Measurements from ENCODE around the gene RAET1L. TPM values are rescaled to one million over a fixed set of nuclear protein-coding genes. Genes with fewer than 3 reads are reported as not detected.

The RAET1L gene
- total RNA-seq, 1 experiment from 2014 or later: not detected

- Histone ChIP-seq H3K27me3 (0 out of 2 replicates have a peak, but pooled peaks cover 6% of the 10 kb centered on the region), H3K9me3 (no peaks in the 10 kb centered on the region), H3K36me3 (no peaks in the 10 kb centered on the region), H3K4me3 (no peak overlapping the region)
- DNase-seq: no peak
These were observed 29.8 kb upstream of the RAET1L start for GRCh38 chr6:150055131-150055530.

DNA sequence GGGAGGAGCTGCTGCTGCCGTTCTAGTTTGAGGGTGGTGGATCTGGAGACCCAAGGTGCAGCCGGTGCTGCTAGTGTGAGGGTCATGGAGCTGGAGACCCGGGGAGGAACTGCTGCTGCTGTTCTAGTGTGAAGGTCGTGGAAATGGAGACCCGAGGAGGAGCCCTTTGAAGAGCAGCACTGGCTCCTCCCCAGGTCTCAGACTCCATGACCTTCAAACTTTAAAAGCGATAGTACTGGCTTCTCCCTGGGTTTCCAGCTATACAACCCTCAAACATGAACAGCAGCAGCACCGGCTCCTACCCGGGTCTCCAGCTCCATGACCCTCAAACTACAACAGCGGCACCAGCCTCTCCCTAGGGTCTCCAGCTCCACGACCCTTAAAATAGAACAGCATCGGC lies 28.1 kb upstream of the RAET1L start:
- DNase-seq: no peak
- H3K4me3 ChIP-seq: no peak overlapping the region
- 0 out of 2 replicates have a peak, but pooled peaks cover 6% of the 10 kb centered on the region for H3K27me3 ChIP-seq
- H3K9me3 ChIP-seq: no peaks in the 10 kb centered on the region
- no peaks in the 10 kb centered on the region for H3K36me3 ChIP-seq

DNA sequence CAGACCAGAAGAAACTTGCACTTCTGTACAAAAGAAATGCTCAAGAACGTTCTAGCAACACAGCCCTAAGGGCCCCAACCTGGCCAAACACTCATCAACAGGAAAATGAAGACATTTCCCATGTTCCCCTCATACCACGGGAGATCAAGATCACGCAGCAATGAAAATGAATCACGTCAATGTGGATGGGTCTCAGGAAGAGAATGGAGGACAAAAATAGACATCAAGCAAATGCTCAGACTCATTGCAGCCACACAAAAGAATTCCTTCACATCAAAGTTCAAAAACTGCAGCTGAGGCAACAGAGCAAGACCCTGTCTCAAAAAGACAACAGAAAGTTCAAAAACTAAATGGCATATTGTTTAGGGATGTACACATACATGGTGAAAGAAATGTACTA lies 25.5 kb upstream of the RAET1L start:
- H3K27me3 ChIP-seq: 0 out of 2 replicates have a peak, but pooled peaks cover 6% of the 10 kb centered on the region
- no peak overlapping the region for H3K4me3 ChIP-seq
- no peak for DNase-seq
- no peaks in the 10 kb centered on the region for H3K36me3 ChIP-seq
- no peaks in the 10 kb centered on the region for H3K9me3 ChIP-seq

DNA sequence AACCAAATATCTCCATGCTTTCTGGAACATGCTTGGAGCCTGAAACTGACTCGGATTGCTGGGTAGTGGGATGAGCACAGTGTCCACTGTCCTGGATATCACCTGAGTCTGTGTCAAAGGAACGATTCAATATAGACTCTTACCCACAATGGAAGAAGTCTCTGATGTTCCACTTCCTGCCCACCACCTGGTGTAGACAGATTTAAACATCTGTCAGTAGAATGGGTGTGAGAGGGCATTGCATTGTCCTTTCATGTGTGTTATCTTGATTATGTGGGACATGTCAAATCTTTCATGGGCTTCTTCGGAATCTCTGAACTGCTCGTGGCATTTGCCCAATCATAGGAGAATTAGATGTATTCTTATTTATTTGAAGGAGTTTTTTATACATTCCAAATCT lies 22.8 kb upstream of the RAET1L start:
- H3K27me3 ChIP-seq: 0 out of 2 replicates have a peak, but pooled peaks cover 5% of the 10 kb centered on the region
- no peak overlapping the region for H3K4me3 ChIP-seq
- no peaks in the 10 kb centered on the region for H3K9me3 ChIP-seq
- no peak for DNase-seq
- no peaks in the 10 kb centered on the region for H3K36me3 ChIP-seq

DNA sequence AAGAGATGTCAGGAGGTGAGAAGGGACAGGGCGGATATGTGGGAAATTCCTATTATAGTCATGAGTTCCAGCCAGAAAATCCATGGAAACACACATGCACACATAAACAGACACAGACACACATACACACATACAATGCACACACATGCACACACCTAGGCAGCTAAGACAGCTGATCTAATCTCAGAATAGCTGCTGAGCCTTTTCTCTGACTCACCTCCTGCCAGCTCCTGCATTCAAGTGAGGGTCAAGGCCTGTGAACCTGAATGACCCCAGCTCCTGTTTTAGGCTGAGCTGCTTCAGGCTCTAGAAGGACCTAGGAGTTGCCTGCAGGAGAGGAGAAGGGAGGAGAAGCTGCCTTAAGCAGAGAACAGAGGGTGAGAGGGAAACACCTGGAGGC lies 21.6 kb upstream of the RAET1L start:
- Histone ChIP-seq H3K36me3 (no peaks in the 10 kb centered on the region), H3K27me3 (no peaks in the 10 kb centered on the region), H3K4me3 (no peak overlapping the region), H3K9me3 (no peaks in the 10 kb centered on the region)
- DNase-seq: no peak

GRCh38 chr6:150044621-150045145 lies 19.4 kb upstream of the RAET1L start:
- H3K27me3 ChIP-seq: peaks cover under 1% of the 10 kb centered on the region; the same call in 1 of the 2 replicates
- DNase-seq: no peak
- H3K4me3 ChIP-seq: no peak overlapping the region
- no peaks in the 10 kb centered on the region for H3K9me3 ChIP-seq
- H3K36me3 ChIP-seq: no peaks in the 10 kb centered on the region

GRCh38 chr6:150043501-150044412 lies 18.4 kb upstream of the RAET1L start:
- no peaks in the 10 kb centered on the region for H3K36me3 ChIP-seq
- DNase-seq: no peak
- H3K9me3 ChIP-seq: no peaks in the 10 kb centered on the region
- peaks cover 8% of the 10 kb centered on the region for H3K27me3 ChIP-seq
- no peak overlapping the region for H3K4me3 ChIP-seq

GRCh38 chr6:150043096-150043495 lies 17.8 kb upstream of the RAET1L start:
- Histone ChIP-seq H3K4me3 (no peak overlapping the region), H3K36me3 (no peaks in the 10 kb centered on the region), H3K9me3 (no peaks in the 10 kb centered on the region), H3K27me3 (peaks cover 15% of the 10 kb centered on the region)
- no peak for DNase-seq

DNA sequence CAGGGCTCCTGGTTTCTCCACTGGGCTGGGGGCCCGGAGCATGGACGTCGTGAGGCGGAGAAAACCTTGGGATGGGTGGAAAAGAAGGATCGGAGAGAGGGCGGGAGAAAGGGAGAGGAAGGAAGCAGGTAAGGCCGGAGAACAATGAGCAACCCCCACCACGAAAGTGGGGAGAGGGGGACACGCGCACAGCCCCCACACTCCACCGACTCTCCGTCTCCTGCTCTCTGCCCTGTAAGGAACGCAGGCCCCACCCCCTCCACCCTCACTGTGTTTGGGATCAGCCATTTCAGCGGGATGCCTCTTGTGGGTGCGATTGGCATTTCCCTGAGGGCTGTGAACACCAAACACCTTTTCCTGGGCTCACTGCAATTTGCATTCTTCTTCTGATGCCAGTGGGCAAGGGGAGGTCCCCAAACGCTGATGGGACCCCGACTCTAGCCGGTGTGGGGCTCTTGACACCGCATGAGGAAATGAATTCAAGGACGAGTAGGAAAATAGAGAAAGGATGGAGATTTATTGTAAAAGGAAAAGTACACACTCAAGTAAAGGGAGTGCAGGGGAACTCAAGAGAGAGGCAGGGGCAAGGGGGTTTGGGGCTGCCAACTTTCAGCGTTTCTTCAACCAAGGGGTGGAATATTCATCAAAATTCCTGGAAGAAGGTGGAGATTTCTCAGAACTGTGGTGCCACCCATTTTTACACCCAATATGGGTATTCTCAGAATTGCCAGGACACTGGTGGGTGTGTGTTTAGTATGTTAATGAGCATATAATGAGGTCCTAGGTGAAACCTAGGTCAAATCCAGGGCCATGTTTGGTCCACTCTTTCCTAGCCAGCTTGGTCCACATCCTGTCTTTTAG lies 13.1 kb upstream of the RAET1L start:
- Histone ChIP-seq H3K36me3 (no peaks in the 10 kb centered on the region), H3K27me3 (peaks cover 32% of the 10 kb centered on the region), H3K4me3 (no peak overlapping the region), H3K9me3 (no peaks in the 10 kb centered on the region)
- no peak for DNase-seq

GRCh38 chr6:150037526-150038201 lies 12.3 kb upstream of the RAET1L start:
- Histone ChIP-seq H3K36me3 (no peaks in the 10 kb centered on the region), H3K9me3 (no peaks in the 10 kb centered on the region), H3K4me3 (no peak overlapping the region; the same call in 1 of the 2 replicates), H3K27me3 (peaks cover 32% of the 10 kb centered on the region)
- no peak for DNase-seq

DNA sequence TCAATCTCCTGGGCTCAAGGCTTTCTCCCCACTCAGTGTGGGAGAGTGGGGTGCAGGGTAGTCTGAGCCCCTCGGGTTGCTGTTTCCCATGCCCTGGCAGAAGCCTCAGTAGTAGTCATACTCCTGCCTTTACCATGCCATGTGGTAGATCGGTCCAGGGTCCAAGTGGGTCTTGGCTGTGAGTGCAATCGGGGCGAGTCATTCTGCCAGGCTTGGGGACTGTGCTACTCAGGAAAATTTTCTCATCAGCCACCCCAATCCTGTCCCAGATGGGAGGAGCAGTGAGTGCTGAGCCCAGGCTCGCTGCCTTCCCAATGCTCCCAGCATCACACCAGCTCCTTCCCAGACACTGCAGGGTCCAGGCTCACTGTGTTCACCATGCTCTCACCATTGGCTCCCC lies 10.7 kb upstream of the RAET1L start:
- DNase-seq: no peak
- H3K9me3 ChIP-seq: no peaks in the 10 kb centered on the region
- H3K4me3 ChIP-seq: no peak overlapping the region
- no peaks in the 10 kb centered on the region for H3K36me3 ChIP-seq
- H3K27me3 ChIP-seq: peaks cover 32% of the 10 kb centered on the region

DNA sequence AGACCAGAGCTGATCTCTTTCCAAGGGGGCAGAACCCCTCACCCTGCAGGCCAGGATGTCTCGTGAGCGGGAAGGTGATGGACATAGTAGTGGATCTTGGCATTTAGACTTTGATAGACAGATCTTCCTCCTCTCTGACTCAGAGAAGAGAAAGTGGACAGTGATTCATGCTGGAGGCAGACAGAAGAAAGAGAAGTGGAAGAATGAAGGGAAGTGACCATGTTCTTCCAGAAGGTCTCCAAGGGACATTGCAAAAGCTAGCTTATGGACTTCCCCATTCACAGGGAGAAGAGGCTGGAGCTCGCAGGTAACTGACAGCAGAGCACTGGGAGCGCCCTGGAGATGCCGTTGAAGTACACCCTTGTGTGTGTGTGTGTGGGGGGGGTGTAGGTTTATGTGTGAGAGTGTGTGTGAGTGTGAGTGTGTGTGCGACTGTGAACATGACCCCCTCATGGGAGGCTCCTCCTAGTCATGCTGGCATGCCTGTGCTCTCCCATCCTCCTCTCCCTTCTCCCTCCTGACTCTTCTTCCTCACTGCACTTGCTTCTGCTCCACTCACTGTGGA lies 8.0 kb upstream of the RAET1L start:
- DNase-seq: no peak
- Histone ChIP-seq H3K36me3 (no peaks in the 10 kb centered on the region), H3K4me3 (no peak overlapping the region), H3K9me3 (no peaks in the 10 kb centered on the region), H3K27me3 (peaks cover 19% of the 10 kb centered on the region)

GRCh38 chr6:150032598-150032997 lies 7.3 kb upstream of the RAET1L start:
- H3K36me3 ChIP-seq: no peaks in the 10 kb centered on the region
- peaks cover 12% of the 10 kb centered on the region for H3K27me3 ChIP-seq
- no peaks in the 10 kb centered on the region for H3K9me3 ChIP-seq
- H3K4me3 ChIP-seq: no peak overlapping the region
- no peak for DNase-seq

DNA sequence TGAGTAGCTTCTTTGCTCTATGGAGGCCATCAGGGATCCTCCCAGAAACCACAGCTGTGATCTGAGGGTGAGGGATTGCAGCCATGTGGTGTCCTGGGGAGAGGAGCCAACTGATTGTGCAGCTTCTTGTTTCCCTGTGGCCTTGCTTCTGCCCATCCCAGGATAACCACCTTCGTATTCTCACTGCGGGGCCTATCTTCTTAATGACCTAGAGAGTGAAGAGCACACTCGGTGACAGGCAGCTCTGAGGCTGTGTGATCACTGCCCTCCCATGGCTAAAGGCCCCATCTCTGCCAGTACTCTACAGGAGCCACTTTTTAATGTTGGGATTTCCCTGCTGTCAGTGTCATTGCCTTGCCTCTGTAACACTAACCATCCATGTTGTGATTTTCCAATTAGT lies 5.3 kb upstream of the RAET1L start:
- DNase-seq: no peak
- no peak overlapping the region for H3K4me3 ChIP-seq

GRCh38 chr6:150029749-150030148 lies 4.4 kb upstream of the RAET1L start:
- H3K27me3 ChIP-seq: no peaks in the 10 kb centered on the region
- no peaks in the 10 kb centered on the region for H3K9me3 ChIP-seq
- H3K36me3 ChIP-seq: no peaks in the 10 kb centered on the region
- DNase-seq: no peak
- H3K4me3 ChIP-seq: no peak overlapping the region

More for the DNA sequence above, 5.3 kb upstream of the RAET1L start:
- Histone ChIP-seq H3K36me3 (no peaks in the 10 kb centered on the region), H3K27me3 (no peaks in the 10 kb centered on the region), H3K9me3 (no peaks in the 10 kb centered on the region)

DNA sequence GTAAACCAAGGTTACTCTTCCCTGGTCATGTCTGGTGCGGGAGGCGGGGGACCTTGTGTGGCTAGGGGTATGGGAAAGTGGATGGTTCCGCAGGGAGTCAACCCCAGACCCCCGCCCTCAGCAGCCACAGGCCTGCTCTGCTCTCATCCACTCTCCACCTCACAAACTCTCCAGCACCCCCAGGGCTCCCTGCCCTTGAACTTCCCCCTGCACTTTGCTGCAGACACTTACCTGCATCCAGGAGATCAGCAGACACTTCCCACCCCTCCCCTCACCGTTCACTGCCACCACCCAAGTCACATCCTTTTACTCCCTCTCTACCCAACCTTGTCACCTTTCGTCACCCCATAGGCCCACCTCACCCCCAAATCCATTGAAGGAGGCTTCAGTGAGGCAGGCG lies 3.9 kb upstream of the RAET1L start:
- H3K9me3 ChIP-seq: no peaks in the 10 kb centered on the region
- H3K27me3 ChIP-seq: no peaks in the 10 kb centered on the region
- H3K4me3 ChIP-seq: no peak overlapping the region
- no peaks in the 10 kb centered on the region for H3K36me3 ChIP-seq
- DNase-seq: no peak

All from MG63 (cell line).